Stimulated activated CD8-positive, alpha-beta memory T cell treated with anti-CD3 and anti-CD28 coated beads, Interleukin-15, amount 100 ng/mL, for 24 hours (primary cell): ENCODE results near the gene TSR1.
A peak's percentile ranks its signal among the peaks of the same experiment; 100 is the strongest.

Experiments
- DNase-seq: peaks from one replicate; pipeline ENCODE4 v3.0.0-alpha.2; 2020; ENCODE audit warnings: low read depth

Gene TSR1

GRCh38 chr17:2369039-2369438, 32.8 kb upstream of the TSR1 start:
- DNase-seq: no peak

DNA sequence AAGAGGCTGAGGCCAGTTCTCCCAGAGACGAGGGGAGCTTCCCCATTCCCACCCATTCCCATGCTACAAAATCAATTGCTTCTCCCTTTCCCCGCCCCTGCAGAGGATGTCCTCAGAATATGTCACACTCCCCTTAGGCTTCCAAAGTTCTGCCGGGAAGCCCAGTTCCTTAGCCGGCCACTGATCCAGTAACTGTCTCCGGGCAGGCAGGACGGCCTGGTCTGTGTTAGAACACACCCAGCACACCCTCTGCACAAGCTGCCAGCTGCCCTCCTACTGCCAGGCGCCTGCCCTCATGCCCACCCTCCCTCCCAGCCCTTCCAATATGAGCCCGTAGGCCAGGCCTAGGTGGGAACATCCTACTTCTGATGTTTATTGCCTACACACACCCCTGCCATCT, 32.1 kb upstream of the TSR1 start:
- DNase-seq: no peak

DNA sequence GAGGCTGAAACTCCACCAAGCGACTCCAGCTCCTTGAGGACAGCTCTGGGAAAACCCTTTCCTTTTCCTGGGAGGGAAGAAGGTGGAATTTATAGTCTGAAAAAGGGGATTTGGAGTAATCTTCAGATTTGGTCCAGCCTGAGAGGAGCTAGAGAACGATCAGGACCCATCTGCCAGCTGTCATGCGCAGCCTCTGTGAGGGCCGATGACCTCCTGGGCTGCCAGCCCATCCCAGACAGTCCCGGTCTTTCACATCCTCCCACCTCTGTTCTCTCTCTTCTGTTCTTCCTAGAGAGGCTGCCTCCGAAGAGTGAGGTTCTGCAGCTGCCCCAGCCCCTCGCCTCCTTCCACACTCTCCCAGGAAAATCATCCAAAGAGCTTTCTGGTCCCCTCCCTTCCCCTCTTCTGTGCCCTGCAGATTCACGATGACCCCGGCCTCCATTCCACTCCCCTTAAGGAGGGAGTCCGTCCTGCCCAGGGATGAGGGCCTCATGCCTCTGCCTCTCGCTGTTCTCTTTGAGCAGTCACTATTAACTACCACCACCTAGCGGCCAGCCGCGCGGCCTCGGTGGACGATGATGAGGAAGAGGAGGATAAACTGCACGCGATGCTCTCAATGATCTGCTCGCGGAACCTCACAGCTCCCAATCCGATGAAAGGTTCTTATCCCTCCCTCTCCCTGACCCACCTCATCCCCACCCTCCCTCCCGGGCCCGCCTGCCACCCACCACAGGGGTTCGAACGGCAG, 30.7 kb upstream of the TSR1 start:
- DNase-seq: no peak

- DNase-seq: no peak
These were observed 28.9 kb upstream of the TSR1 start for GRCh38 chr17:2365132-2365531.

- DNase-seq: no peak
These were observed 28.5 kb upstream of the TSR1 start for GRCh38 chr17:2364763-2365116.

- DNase-seq: no peak
These were observed 27.9 kb upstream of the TSR1 start for GRCh38 chr17:2363851-2364762.

DNA sequence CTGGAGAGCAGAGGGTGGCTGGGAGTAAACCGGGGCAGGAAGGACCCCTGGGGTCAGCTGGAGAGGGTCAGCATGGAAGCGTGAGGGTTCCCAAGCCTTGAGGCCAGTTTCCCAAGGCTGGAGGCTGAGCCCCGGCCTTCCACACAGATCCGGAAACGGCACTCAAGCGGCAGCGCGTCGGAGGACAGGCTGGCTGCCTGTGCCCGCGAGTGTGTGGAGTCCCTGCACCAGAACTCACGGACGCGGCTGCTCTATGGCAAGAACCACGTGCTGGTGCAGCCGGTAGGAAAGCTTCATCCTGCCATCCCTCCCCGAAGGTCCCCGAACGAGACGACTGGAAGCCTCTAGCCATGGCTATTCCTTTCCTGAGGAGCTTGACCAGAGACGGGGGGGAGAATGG, 27.1 kb upstream of the TSR1 start:
- DNase-seq: no peak

- no peak for DNase-seq
These were observed 26.6 kb upstream of the TSR1 start for GRCh38 chr17:2362881-2363280.

- no peak for DNase-seq
These were observed 26.2 kb upstream of the TSR1 start for GRCh38 chr17:2362416-2362815.

GRCh38 chr17:2362016-2362415, 25.8 kb upstream of the TSR1 start:
- DNase-seq: no peak

DNA sequence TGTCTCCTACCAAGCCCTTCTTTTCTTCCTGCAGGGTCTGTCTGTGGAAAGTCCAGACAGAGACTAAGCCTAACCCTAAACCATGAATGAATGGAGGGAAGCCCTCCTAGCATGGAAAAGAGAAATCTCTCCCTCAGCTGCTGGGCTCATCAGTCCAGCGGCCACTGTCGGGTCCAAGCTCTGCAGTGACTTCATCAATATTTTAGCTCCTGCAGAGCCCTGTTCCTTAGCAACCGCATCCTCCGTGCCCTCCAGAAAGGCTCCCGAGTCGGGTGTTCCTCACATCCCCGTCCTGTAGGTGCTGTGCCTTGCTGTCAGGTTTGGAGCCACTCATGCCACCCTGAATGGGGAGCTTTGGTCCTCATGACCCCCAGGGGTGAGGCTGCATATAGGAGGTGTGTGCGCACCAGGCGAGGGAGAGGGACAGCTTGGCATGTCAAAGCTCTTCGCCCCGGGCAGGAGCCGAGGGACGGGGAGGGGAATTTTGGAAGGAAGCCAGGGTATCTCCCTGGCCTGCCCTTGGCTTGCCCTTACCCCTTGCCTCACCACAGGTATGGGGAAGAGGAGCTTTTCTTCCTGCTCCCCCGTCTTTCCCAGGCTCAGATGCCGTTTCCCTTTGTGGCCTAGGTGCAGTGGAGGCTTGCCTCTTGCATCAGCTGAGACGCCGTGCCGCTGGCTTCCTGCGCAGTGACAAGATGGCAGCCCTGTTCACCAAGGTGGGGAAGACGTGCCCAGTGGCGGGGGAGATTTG, 24.9 kb upstream of the TSR1 start:
- DNase-seq: no peak

GRCh38 chr17:2357931-2358434, 21.7 kb upstream of the TSR1 start:
- DNase-seq: no peak

- no peak for DNase-seq
These were observed 21.0 kb upstream of the TSR1 start for GRCh38 chr17:2357237-2357636.

- no peak for DNase-seq
These were observed 18.1 kb upstream of the TSR1 start for GRCh38 chr17:2354311-2354710.

GRCh38 chr17:2351269-2351668, 15.0 kb upstream of the TSR1 start:
- DNase-seq: no peak

GRCh38 chr17:2347805-2348685, 11.8 kb upstream of the TSR1 start:
- DNase-seq: no peak

DNA sequence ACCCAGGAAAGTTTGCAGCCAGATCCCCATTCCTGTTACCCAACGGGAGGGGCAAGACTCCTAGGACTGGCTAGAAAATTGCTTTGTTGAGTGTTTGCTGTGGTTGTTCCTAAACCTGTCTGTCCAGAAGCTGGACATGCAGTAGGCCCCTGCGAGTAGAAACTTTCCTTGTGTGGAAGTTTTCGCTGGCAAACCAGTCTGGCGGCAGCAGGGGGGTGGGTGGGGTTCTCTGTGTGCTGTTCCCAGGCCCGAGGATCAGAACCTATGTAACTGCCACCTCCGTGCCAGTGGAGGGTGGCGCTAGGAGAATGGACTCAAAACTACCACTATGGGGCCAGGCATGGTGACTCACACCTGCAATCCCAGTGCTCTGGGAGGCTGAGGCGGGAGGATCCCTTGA, 10.2 kb upstream of the TSR1 start:
- no peak for DNase-seq

GRCh38 chr17:2344528-2344927, 8.3 kb upstream of the TSR1 start:
- no peak for DNase-seq

DNA sequence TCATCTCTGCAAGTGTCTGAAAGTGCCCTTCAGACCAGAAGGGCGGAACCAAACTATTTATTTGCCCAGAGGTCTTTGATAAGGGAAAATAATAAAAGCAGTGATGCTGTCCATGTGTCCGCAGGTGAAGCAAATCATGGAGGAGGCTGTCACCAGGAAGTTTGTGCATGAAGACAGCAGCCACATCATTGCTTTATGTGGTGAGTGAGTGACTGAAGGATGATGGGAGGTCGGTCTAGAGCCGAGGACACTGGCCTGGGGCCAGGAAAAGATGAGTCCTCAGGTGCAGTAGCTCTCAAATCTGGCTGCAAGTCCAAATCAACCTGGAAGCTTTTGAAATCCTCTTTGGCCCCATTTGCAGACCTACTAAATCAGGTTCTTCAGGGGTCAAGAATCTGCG, 7.2 kb upstream of the TSR1 start:
- no peak for DNase-seq

- DNase-seq: no peak
These were observed 2.0 kb upstream of the TSR1 start for GRCh38 chr17:2338315-2338657.

- peak; percentile 8 for DNase-seq
These were observed 1.5 kb upstream of the TSR1 start for GRCh38 chr17:2337544-2338314.
